ENCODE results near the gene TPGS1. TPM values are rescaled to one million over a fixed set of nuclear protein-coding genes. Genes with fewer than 3 reads are reported as not detected.

The TPGS1 gene
- total RNA-seq, 5 donors from 2014 or later (not counting 1 experiment from before 2014, with no cell fraction given), result 22.2 to 44.4 (median 39.4) TPM

- no peak for DNase-seq
- POLR2A ChIA-PET, result no interaction called here
- Histone ChIP-seq H3K9me3 (no peaks in the 10 kb centered on the region), H3K36me3 (ENCODE audit: control insufficient read depth in 2 of 2, extremely low read depth in 1 of 2, insufficient read depth in 1 of 2, low read length in 1 of 2) (no peaks in the 10 kb centered on the region), H3K27ac (ENCODE audit: low read length) (no peak overlapping the region), H3K4me3 (ENCODE audit: control insufficient read depth in 1 of 2, extremely low read depth in 1 of 2, low read length in 1 of 2) (no peak overlapping the region), H3K4me1 (ENCODE audit: control insufficient read depth in 1 of 2, extremely low read depth in 1 of 2, insufficient read depth in 2 of 2, low read length in 2 of 2) (peaks cover 0 to 18% of the 10 kb centered on the region in 2 experiments), H3K27me3 (replicated peaks in 1 of 2; ENCODE audit: control insufficient read depth in 2 of 2, extremely low read depth in 1 of 2, insufficient read depth in 2 of 2, low read length in 1 of 2) (peaks cover 10 to 54% of the 10 kb centered on the region in 2 experiments)
- H3K27ac Mint-ChIP-seq, result no peak overlapping the region
- H3K4me3 Mint-ChIP-seq, result peak overlapping the region; percentile 62 to 71 (median 67)
- no peaks in the 10 kb centered on the region for H3K36me3 Mint-ChIP-seq
- 5% methylated on average over 46 of the region's 60 CpGs for WGBS (ENCODE audit: insufficient coverage)
- H3K4me1 Mint-ChIP-seq, result peaks cover 0 to 14% (median 10%) of the 10 kb centered on the region in 3 donors
- peak in 2 of 4 experiments; percentile 18 to 26 for ATAC-seq (replicated peaks in 1 of 4)
- no peaks in the 10 kb centered on the region for H3K9me3 Mint-ChIP-seq
- CTCF ChIA-PET, result no interaction called here
- H3K27me3 Mint-ChIP-seq, result peaks cover 0 to 28% of the 10 kb centered on the region in 2 donors
These were observed 45.4 kb upstream of the TPGS1 start for GRCh38 chr19:461721-462551.

DNA sequence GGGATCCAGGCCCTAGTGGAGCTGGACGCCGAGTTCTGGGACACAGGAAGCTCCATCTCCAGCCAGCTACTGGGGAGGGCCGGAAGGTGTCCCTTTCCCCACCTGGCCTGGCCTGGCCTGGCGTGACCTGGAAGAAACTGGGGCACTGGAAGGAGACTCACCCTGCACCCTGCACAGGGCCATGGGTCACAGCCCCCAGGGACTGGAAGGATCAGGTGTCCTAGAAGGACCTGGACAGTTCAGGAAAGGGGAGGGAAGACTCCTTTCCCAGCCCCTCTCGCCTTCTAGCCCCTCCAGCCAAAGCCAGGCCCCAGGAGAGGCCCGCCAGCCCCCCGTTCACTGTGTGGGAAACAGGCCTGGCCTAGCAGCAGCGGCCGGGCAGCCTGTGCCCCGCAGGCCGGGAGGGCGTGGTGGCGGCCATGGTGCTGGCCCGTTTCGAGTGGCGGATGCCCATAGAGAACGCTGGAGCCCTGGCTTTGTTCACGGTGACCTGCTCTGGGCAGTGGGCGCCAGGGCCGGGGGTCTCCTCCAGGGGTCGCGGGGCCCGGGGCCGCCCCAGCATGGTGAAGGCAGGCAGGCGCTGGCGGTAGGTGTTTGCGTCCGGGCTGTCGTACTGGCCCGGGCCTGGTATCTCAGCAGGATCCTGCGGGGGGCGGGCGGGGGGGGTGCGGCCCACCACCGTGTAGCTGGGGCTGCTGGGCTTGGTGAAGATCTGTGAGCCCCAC, 43.7 kb upstream of the TPGS1 start:
- no peaks in the 10 kb centered on the region for H3K36me3 Mint-ChIP-seq
- peaks cover 0 to 14% (median 5%) of the 10 kb centered on the region in 3 donors for H3K4me1 Mint-ChIP-seq
- H3K9me3 Mint-ChIP-seq, result no peaks in the 10 kb centered on the region
- H3K27ac ChIP-seq (ENCODE audit: low read length), result no peak overlapping the region
- peaks cover 0 to 18% of the 10 kb centered on the region in 2 experiments for H3K4me1 ChIP-seq (ENCODE audit: control insufficient read depth in 1 of 2, extremely low read depth in 1 of 2, insufficient read depth in 2 of 2, low read length in 2 of 2)
- ATAC-seq (replicated peaks in 1 of 4) (no peak), DNase-seq (no peak)
- no peaks in the 10 kb centered on the region for H3K36me3 ChIP-seq (ENCODE audit: control insufficient read depth in 2 of 2, extremely low read depth in 1 of 2, insufficient read depth in 1 of 2, low read length in 1 of 2)
- POLR2A ChIA-PET, result no interaction called here
- no peak overlapping the region for H3K27ac Mint-ChIP-seq
- WGBS (ENCODE audit: insufficient coverage), result 93% methylated on average over 29 of the region's 35 CpGs
- peaks cover 0 to 22% of the 10 kb centered on the region in 2 donors for H3K27me3 Mint-ChIP-seq
- H3K4me3 Mint-ChIP-seq, result no peak overlapping the region
- H3K27me3 ChIP-seq (replicated peaks in 1 of 2; ENCODE audit: control insufficient read depth in 2 of 2, extremely low read depth in 1 of 2, insufficient read depth in 2 of 2, low read length in 1 of 2), result peaks cover 10 to 44% of the 10 kb centered on the region in 2 experiments
- CTCF ChIA-PET, result no interaction called here
- no peaks in the 10 kb centered on the region for H3K9me3 ChIP-seq
- H3K4me3 ChIP-seq (ENCODE audit: control insufficient read depth in 1 of 2, extremely low read depth in 1 of 2, low read length in 1 of 2), result no peak overlapping the region

DNA sequence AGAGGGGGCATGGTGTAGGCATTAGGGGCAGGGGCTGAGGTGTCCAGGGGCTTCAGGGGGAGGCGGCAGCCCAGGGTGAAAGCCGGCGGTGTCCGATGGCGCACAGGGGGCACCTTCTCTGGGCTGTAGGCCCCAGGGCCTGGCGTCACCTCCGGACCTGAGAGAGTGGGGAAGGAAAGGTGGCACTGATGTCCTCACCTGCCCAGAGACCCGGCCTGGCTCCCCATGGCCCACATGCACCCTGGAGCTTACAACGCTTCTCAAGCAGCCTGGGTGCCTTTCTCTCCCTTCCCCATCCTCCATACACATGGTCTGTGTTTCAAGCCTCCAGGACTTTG, 43.1 kb upstream of the TPGS1 start:
- Histone ChIP-seq H3K4me3 (ENCODE audit: control insufficient read depth in 1 of 2, extremely low read depth in 1 of 2, low read length in 1 of 2) (no peak overlapping the region), H3K9me3 (no peaks in the 10 kb centered on the region), H3K36me3 (ENCODE audit: control insufficient read depth in 2 of 2, extremely low read depth in 1 of 2, insufficient read depth in 1 of 2, low read length in 1 of 2) (no peaks in the 10 kb centered on the region), H3K27ac (ENCODE audit: low read length) (no peak overlapping the region), H3K4me1 (ENCODE audit: control insufficient read depth in 1 of 2, extremely low read depth in 1 of 2, insufficient read depth in 2 of 2, low read length in 2 of 2) (peaks cover 0 to 18% of the 10 kb centered on the region in 2 experiments), H3K27me3 (replicated peaks in 1 of 2; ENCODE audit: control insufficient read depth in 2 of 2, extremely low read depth in 1 of 2, insufficient read depth in 2 of 2, low read length in 1 of 2) (peaks cover 10 to 38% of the 10 kb centered on the region in 2 experiments)
- no peaks in the 10 kb centered on the region for H3K36me3 Mint-ChIP-seq
- no peaks in the 10 kb centered on the region for H3K9me3 Mint-ChIP-seq
- POLR2A ChIA-PET, result no interaction called here
- ATAC-seq (replicated peaks in 1 of 4) (no peak), DNase-seq (no peak)
- CTCF ChIA-PET, result no interaction called here
- H3K27me3 Mint-ChIP-seq, result peaks cover 0 to 22% of the 10 kb centered on the region in 2 donors
- no peak overlapping the region for H3K27ac Mint-ChIP-seq
- 98% methylated on average over 6 of the region's 9 CpGs for WGBS (ENCODE audit: insufficient coverage)
- H3K4me3 Mint-ChIP-seq, result no peak overlapping the region
- peaks cover 0 to 14% (median 5%) of the 10 kb centered on the region in 3 donors for H3K4me1 Mint-ChIP-seq

GRCh38 chr19:465056-465816, 42.1 kb upstream of the TPGS1 start:
- WGBS (ENCODE audit: insufficient coverage), result 95% methylated on average over 3 of the region's 3 CpGs
- H3K4me1 ChIP-seq (ENCODE audit: control insufficient read depth in 1 of 2, extremely low read depth in 1 of 2, insufficient read depth in 2 of 2, low read length in 2 of 2), result peaks cover 0 to 13% of the 10 kb centered on the region in 2 experiments
- POLR2A ChIA-PET, result no interaction called here
- Mint-ChIP-seq H3K27ac (no peak overlapping the region), H3K36me3 (no peaks in the 10 kb centered on the region), H3K9me3 (no peaks in the 10 kb centered on the region), H3K4me1 (peaks cover 0 to 8% (median 0%) of the 10 kb centered on the region in 3 donors), H3K4me3 (no peak overlapping the region), H3K27me3 (peaks cover 0 to 16% of the 10 kb centered on the region in 2 donors)
- H3K27me3 ChIP-seq (replicated peaks in 1 of 2; ENCODE audit: control insufficient read depth in 2 of 2, extremely low read depth in 1 of 2, insufficient read depth in 2 of 2, low read length in 1 of 2), result peaks cover 7 to 30% of the 10 kb centered on the region in 2 experiments
- CTCF ChIA-PET, result no interaction called here
- H3K9me3 ChIP-seq, result no peaks in the 10 kb centered on the region
- no peak overlapping the region for H3K27ac ChIP-seq (ENCODE audit: low read length)
- H3K36me3 ChIP-seq (ENCODE audit: control insufficient read depth in 2 of 2, extremely low read depth in 1 of 2, insufficient read depth in 1 of 2, low read length in 1 of 2), result no peaks in the 10 kb centered on the region
- DNase-seq (no peak), ATAC-seq (replicated peaks in 1 of 4) (no peak)
- no peak overlapping the region for H3K4me3 ChIP-seq (ENCODE audit: control insufficient read depth in 1 of 2, extremely low read depth in 1 of 2, low read length in 1 of 2)

DNA sequence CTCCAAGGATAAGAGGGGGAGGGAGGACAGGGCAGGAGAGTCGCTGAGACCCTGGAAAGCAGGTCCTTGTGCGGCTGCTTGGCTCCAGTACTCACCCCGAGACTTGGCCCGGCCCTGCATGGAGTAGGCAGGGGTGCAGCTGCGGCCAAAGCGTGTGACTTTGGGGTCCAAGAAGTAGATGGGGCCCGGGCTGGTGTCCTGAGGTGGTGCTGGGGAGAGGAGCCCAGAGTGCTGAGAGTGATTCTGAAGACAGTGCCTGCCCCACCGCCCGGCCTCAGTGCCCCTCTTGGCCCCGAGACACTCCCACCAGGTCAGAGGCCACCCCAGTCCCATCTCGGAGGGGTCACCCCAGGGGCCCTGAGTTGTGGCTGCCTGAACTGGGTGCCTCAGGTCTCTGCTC, 39.7 kb upstream of the TPGS1 start:
- CTCF ChIA-PET, result no interaction called here
- H3K27ac Mint-ChIP-seq, result no peak overlapping the region
- Histone ChIP-seq H3K36me3 (ENCODE audit: control insufficient read depth in 2 of 2, extremely low read depth in 1 of 2, insufficient read depth in 1 of 2, low read length in 1 of 2) (no peaks in the 10 kb centered on the region), H3K4me1 (ENCODE audit: control insufficient read depth in 1 of 2, extremely low read depth in 1 of 2, insufficient read depth in 2 of 2, low read length in 2 of 2) (no peaks in the 10 kb centered on the region), H3K4me3 (ENCODE audit: control insufficient read depth in 1 of 2, extremely low read depth in 1 of 2, low read length in 1 of 2) (no peak overlapping the region), H3K9me3 (no peaks in the 10 kb centered on the region), H3K27ac (ENCODE audit: low read length) (no peak overlapping the region), H3K27me3 (replicated peaks in 1 of 2; ENCODE audit: control insufficient read depth in 2 of 2, extremely low read depth in 1 of 2, insufficient read depth in 2 of 2, low read length in 1 of 2) (peaks cover 2 to 17% of the 10 kb centered on the region in 2 experiments)
- H3K4me3 Mint-ChIP-seq, result no peak overlapping the region
- DNase-seq, result no peak
- no peaks in the 10 kb centered on the region for H3K9me3 Mint-ChIP-seq
- 78% methylated on average over 11 of the region's 11 CpGs for WGBS (ENCODE audit: insufficient coverage)
- peaks cover 0 to under 1% (median 0%) of the 10 kb centered on the region in 3 donors for H3K4me1 Mint-ChIP-seq
- H3K27me3 Mint-ChIP-seq, result peaks cover 0 to 9% of the 10 kb centered on the region in 2 donors
- POLR2A ChIA-PET, result no interaction called here
- H3K36me3 Mint-ChIP-seq, result no peaks in the 10 kb centered on the region
- ATAC-seq (replicated peaks in 1 of 4), result no peak

GRCh38 chr19:468587-469256, 38.6 kb upstream of the TPGS1 start:
- H3K9me3 Mint-ChIP-seq, result no peaks in the 10 kb centered on the region
- ATAC-seq (replicated peaks in 1 of 4), result no peak
- DNase-seq, result no peak
- POLR2A ChIA-PET, result no interaction called here
- no peaks in the 10 kb centered on the region for H3K36me3 Mint-ChIP-seq
- no peak overlapping the region for H3K27ac Mint-ChIP-seq
- no peak overlapping the region for H3K4me3 Mint-ChIP-seq
- CTCF ChIA-PET, result no interaction called here
- H3K9me3 ChIP-seq, result no peaks in the 10 kb centered on the region
- peaks cover 0 to 8% of the 10 kb centered on the region in 2 experiments for H3K27me3 ChIP-seq (replicated peaks in 1 of 2; ENCODE audit: control insufficient read depth in 2 of 2, extremely low read depth in 1 of 2, insufficient read depth in 2 of 2, low read length in 1 of 2)
- no peak overlapping the region for H3K4me3 ChIP-seq (ENCODE audit: control insufficient read depth in 1 of 2, extremely low read depth in 1 of 2, low read length in 1 of 2)
- no peaks in the 10 kb centered on the region for H3K36me3 ChIP-seq (ENCODE audit: control insufficient read depth in 2 of 2, extremely low read depth in 1 of 2, insufficient read depth in 1 of 2, low read length in 1 of 2)
- H3K4me1 ChIP-seq (ENCODE audit: control insufficient read depth in 1 of 2, extremely low read depth in 1 of 2, insufficient read depth in 2 of 2, low read length in 2 of 2), result no peaks in the 10 kb centered on the region
- H3K4me1 Mint-ChIP-seq, result no peaks in the 10 kb centered on the region
- H3K27me3 Mint-ChIP-seq, result peaks cover 0 to 6% of the 10 kb centered on the region in 2 donors
- WGBS (ENCODE audit: insufficient coverage), result 96% methylated on average over 22 of the region's 27 CpGs
- no peak overlapping the region for H3K27ac ChIP-seq (ENCODE audit: low read length)
